ENCODE results near the gene NPIPB6.

- TF ChIP-seq MAX (IDR thresholded peaks at IDR 0.05), result no peak
- no peak for TF ChIP-seq REST (IDR thresholded peaks at IDR 0.05)
- no peak for TF ChIP-seq ZBTB33 (IDR thresholded peaks at IDR 0.05)
- no peak for TF ChIP-seq CTCF (IDR thresholded peaks at IDR 0.05; ENCODE audit: low read depth, low read length, missing input control)
- no peak for TF ChIP-seq RAD21 (IDR thresholded peaks at IDR 0.05)
- no peak for TF ChIP-seq ATF3 (IDR thresholded peaks at IDR 0.05)
- TF ChIP-seq SP1 (IDR thresholded peaks at IDR 0.05), result no peak
- no peak for TF ChIP-seq JUND (IDR thresholded peaks at IDR 0.05)
- no peak for TF ChIP-seq FOXA1 (IDR thresholded peaks at IDR 0.05)
- no peak for TF ChIP-seq EGR1 (IDR thresholded peaks at IDR 0.05; ENCODE audit: low read depth in 2 of 2)
- TF ChIP-seq TAF1 (conservative IDR thresholded peaks at IDR 0.05), result no peak
- TF ChIP-seq RXRA (IDR thresholded peaks at IDR 0.05), result no peak
- TF ChIP-seq GABPA (IDR thresholded peaks at IDR 0.05 in 1 of 2, conservative IDR thresholded peaks at IDR 0.05 in 1 of 2), result no peak
- no peak for TF ChIP-seq HNF4A (conservative IDR thresholded peaks at IDR 0.05)
Measured at GRCh38 chr16:28319476-28320022, 43.8 kb downstream of the NPIPB6 start.

All from liver (tissue), 3 donors.